Upper lobe of left lung (tissue), 6 donors: ENCODE results near the gene CACNB2. TPM values are rescaled to one million over a fixed set of nuclear protein-coding genes. Genes with fewer than 3 reads are reported as not detected.
"Not testable (repeated sequence)": the region's sequence is repeated elsewhere in the genome, so short reads cannot be mapped to it uniquely, and the experiment has no call there.

Experiments
- ATAC-seq, 2 donors: fragments of 200-7000 bp; cut with Tn5 transposase; one replicate each; pipeline ENCODE4 v1.9.1; 2022; ENCODE audit warnings: mild to moderate bottlenecking in 2 of 2, moderate library complexity in 2 of 2; ENCODE audit not compliant: low FRiP score in 2 of 2
- DNase-seq, 2 donors: peaks; one replicate each; pipeline ENCODE4 v3.0.0-alpha.2; 2019 to 2020
- H3K27ac ChIP-seq, 4 donors: fragments of 200-600 bp; sonication (generic); one replicate each; pipeline ENCODE4 v1.5.1; 2016 to 2019
- H3K27me3 ChIP-seq, 4 donors: fragments of 200-600 bp; sonication (generic); one replicate each; pipeline ENCODE4 v1.5.1; 2017 to 2019
- H3K36me3 ChIP-seq, 4 donors: fragments of 200-600 bp; sonication (generic); one replicate each; pipeline ENCODE4 v1.5.1; 2016 to 2019
- H3K4me1 ChIP-seq, 4 donors: fragments of 200-600 bp; sonication (generic); one replicate each; pipeline ENCODE4 v1.5.1; 2018 to 2019
- H3K4me3 ChIP-seq, 4 donors: fragments of 200-600 bp; sonication (generic); one replicate each; pipeline ENCODE4 v1.5.1; 2017 to 2019; ENCODE audit warnings: mild to moderate bottlenecking in 2 of 4, moderate library complexity in 1 of 4
- H3K9me3 ChIP-seq, 4 donors: fragments of 200-600 bp; sonication (generic); one replicate each; pipeline ENCODE4 v1.5.1; 2018 to 2019
- CTCF ChIP-seq, 6 experiments: fragments of 450-650 bp in 4 of 6; fragments of 200-600 bp in 2 of 6; sonication (generic) in 2 of 6; IDR thresholded peaks; one replicate each; pipeline ENCODE4 v1.5.1; 2016 to 2019; ENCODE audit warnings: antibody characterized with exemption in 6 of 6
- EP300 ChIP-seq, 4 donors: sonication (generic); formaldehyde crosslinking; IDR thresholded peaks; one replicate each; pipeline ENCODE4 v1.5.1; 2017; ENCODE audit warnings: antibody characterized with exemption in 4 of 4, control low read depth in 2 of 4
- POLR2A ChIP-seq, 4 donors: fragments of 450-650 bp; IDR thresholded peaks; one replicate each; pipeline ENCODE4 v1.5.1; 2016 to 2017; ENCODE audit warnings: antibody characterized with exemption in 4 of 4, mild to moderate bottlenecking in 2 of 4
- POLR2AphosphoS5 ChIP-seq, 2 donors: sonication (generic); formaldehyde crosslinking; IDR thresholded peaks; one replicate each; pipeline ENCODE4 v1.5.1; 2017; ENCODE audit warnings: antibody characterized with exemption in 2 of 2
- WGBS, 2 donors: methylation state at CpG; one replicate each; pipeline ENCODE4 v1.1.5; 2017 to 2018; 5-methylcytosine and 5-hydroxymethylcytosine counted together
- total RNA-seq, 6 donors: library from RNA; depleted of rRNA in 4 of 6; stranded (reverse); fragments of >200 nt in 4 of 6; gene quantifications; one replicate each; pipeline versions ENCODE4 v1.1.0 to v1.2.1, GENCODE V29; 2016 to 2021
- donor health status: DM: no; HTN: no; CAD: no; lungs with moderate emphysema.
- donor health status: DM: no; HTN: yes; CAD: no; lungs with severe emphysema.

Gene CACNB2
- total RNA-seq, 6 donors from 2014 or later: 1.4 to 6.3 (median 2.9) TPM

- Histone ChIP-seq H3K27me3 (no peaks in the 10 kb centered on the region), H3K4me3 (no peak overlapping the region), H3K36me3 (no peaks in the 10 kb centered on the region), H3K4me1 (no peaks in the 10 kb centered on the region), H3K9me3 (no peaks in the 10 kb centered on the region), H3K27ac (no peak overlapping the region)
- WGBS, 2 donors: 70 to 71% methylated on average over 1 of the region's 1 CpG
- no peak for DNase-seq
- TF ChIP-seq EP300 (IDR thresholded peaks at IDR 0.05) (no peak), POLR2AphosphoS5 (IDR thresholded peaks at IDR 0.05) (no peak), POLR2A (IDR thresholded peaks at IDR 0.05) (no peak), CTCF (IDR thresholded peaks at IDR 0.05) (no peak)
- no peak for ATAC-seq
Measured at GRCh38 chr10:18436902-18437301, 296.7 kb downstream of the CACNB2 start.

DNA sequence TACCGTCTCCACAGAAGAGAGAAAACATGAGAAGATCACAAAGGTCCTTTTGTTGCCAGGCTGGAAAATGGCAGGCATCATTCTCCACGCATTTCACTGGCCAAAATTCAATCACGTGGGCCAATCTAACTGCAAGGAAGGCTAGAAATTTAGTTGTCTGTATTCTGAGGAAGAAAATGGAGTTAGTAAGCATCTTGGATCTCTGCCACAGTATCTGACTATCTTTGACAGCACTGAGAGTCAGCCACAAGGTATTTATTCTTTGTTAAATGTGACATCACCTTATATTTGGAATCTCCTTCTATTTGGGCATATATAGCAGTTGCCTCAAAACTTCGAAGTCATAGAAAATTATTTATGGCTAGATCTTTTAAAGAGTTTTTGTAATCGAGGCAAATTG lies 297.3 kb downstream of the CACNB2 start:
- H3K4me1 ChIP-seq: no peaks in the 10 kb centered on the region
- TF ChIP-seq EP300 (IDR thresholded peaks at IDR 0.05): no peak
- 67 to 72% methylated on average over 5 of the region's 5 CpGs for WGBS, 2 donors
- H3K4me3 ChIP-seq: no peak overlapping the region
- ATAC-seq (no peak), DNase-seq (no peak)
- no peaks in the 10 kb centered on the region for H3K9me3 ChIP-seq
- no peak overlapping the region for H3K27ac ChIP-seq
- H3K36me3 ChIP-seq: no peaks in the 10 kb centered on the region
- H3K27me3 ChIP-seq: no peaks in the 10 kb centered on the region

DNA sequence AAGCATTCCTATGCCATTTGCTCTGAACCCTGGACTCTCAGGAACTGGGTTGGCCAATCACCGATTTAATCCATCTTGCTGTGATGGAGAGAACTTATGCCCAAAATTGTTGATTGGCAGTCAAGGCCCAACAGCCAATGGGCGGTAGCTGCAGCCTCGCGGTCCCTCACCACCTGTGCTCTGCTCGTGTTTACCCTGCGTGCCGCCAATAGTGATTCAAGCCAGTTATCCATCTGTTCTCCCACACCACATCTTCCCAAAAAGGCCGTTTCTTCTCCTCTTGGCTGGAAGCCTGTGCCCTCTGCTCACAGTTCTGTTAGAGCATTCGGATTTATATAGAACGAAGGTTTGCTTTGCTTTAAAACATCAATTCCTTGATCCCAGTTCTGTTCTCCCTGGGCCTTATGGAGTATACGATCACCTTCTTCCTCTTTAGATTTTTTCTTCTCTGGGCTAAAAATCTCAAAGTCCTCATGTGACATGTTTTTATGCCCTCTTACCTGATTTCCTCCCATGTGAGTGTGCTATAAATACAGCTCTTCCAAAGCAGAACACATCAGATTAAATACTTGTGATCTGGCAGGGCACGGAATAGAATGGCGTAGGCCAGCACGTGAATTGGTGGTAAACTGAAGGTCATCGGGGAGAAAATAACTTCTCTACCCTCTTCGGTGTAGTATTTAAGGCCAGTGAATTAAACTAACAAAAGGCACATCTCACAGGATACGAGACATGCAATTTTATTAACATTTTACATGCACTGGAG lies 298.3 kb downstream of the CACNB2 start:
- 94% methylated on average over 17 of the region's 17 CpGs for WGBS, 2 donors
- no peaks in the 10 kb centered on the region for H3K27me3 ChIP-seq
- no peak overlapping the region for H3K27ac ChIP-seq
- H3K4me3 ChIP-seq: no peak overlapping the region
- H3K36me3 ChIP-seq: no peaks in the 10 kb centered on the region
- TF ChIP-seq POLR2A (IDR thresholded peaks at IDR 0.05) (no peak), EP300 (IDR thresholded peaks at IDR 0.05) (no peak), POLR2AphosphoS5 (IDR thresholded peaks at IDR 0.05) (no peak), CTCF (IDR thresholded peaks at IDR 0.05) (no peak)
- ATAC-seq: no peak
- no peaks in the 10 kb centered on the region for H3K4me1 ChIP-seq
- H3K9me3 ChIP-seq: no peaks in the 10 kb centered on the region
- no peak for DNase-seq

GRCh38 chr10:18439601-18440000 lies 299.4 kb downstream of the CACNB2 start:
- no peak for DNase-seq
- no peak for TF ChIP-seq CTCF (IDR thresholded peaks at IDR 0.05)
- TF ChIP-seq POLR2A (IDR thresholded peaks at IDR 0.05): no peak
- no peak for TF ChIP-seq EP300 (IDR thresholded peaks at IDR 0.05)
- TF ChIP-seq POLR2AphosphoS5 (IDR thresholded peaks at IDR 0.05): no peak
- Histone ChIP-seq H3K27me3 (no peaks in the 10 kb centered on the region), H3K27ac (no peak overlapping the region), H3K4me3 (no peak overlapping the region), H3K4me1 (no peaks in the 10 kb centered on the region), H3K36me3 (no peaks in the 10 kb centered on the region), H3K9me3 (no peaks in the 10 kb centered on the region)
- WGBS, 2 donors: 83 to 91% methylated on average over 4 of the region's 4 CpGs
- no peak for ATAC-seq

GRCh38 chr10:18445635-18446034 lies 305.4 kb downstream of the CACNB2 start:
- WGBS, 2 donors: 91 to 92% methylated on average over 6 of the region's 6 CpGs
- H3K4me3 ChIP-seq, H3K27me3 ChIP-seq, H3K27ac ChIP-seq, H3K4me1 ChIP-seq, H3K9me3 ChIP-seq, ATAC-seq, H3K36me3 ChIP-seq, DNase-seq: not testable (repeated sequence)

- no peaks in the 10 kb centered on the region for H3K36me3 ChIP-seq
- ATAC-seq: no peak
- H3K9me3 ChIP-seq: no peaks in the 10 kb centered on the region
- no peaks in the 10 kb centered on the region for H3K27me3 ChIP-seq
- no peak for TF ChIP-seq CTCF (IDR thresholded peaks at IDR 0.05)
- TF ChIP-seq POLR2AphosphoS5 (IDR thresholded peaks at IDR 0.05): no peak
- TF ChIP-seq POLR2A (IDR thresholded peaks at IDR 0.05): no peak
- no peak for TF ChIP-seq EP300 (IDR thresholded peaks at IDR 0.05)
- H3K4me1 ChIP-seq: no peaks in the 10 kb centered on the region
- DNase-seq: no peak
- H3K4me3 ChIP-seq: no peak overlapping the region
- no peak overlapping the region for H3K27ac ChIP-seq
Measured at GRCh38 chr10:18446205-18446604, 306.0 kb downstream of the CACNB2 start.
